GM12878 (cell line): ENCODE results near the gene SIL1. TPM values are rescaled to one million over a fixed set of nuclear protein-coding genes. Genes with fewer than 3 reads are reported as not detected.

Experiments used
- ATAC-seq: fragments of 200-7000 bp; cut with Tn5 transposase; 3 replicates; pipeline ENCODE4 v1.9.1; 2020; ENCODE audit warnings: mild to moderate bottlenecking, moderate library complexity
- BruUV-seq: library from RNA; stranded (reverse); fragments of 400-500 nt; replicated peaks from 2 replicates; lab custom pipeline; 2021; lab: Mats Ljungman, UMichigan
- CTCF ChIA-PET: fragments of 300-600 bp; sonication (Branson Sonifier 250); formaldehyde crosslinking; extraction: SDS; loops from one replicate; lab custom pipeline; 2021; ENCODE audit warnings: inconsistent platforms; lab: Yijun Ruan, JAX
- POLR2A ChIA-PET: fragments of 350-600 bp; formaldehyde crosslinking; extraction: SDS; loops from one replicate; lab custom pipeline; 2021; ENCODE audit warnings: inconsistent platforms; lab: Charles Lee
- RAD21 ChIA-PET: fragments of 300-600 bp; sonication (Branson Sonifier 250); formaldehyde crosslinking; loops from one replicate; lab custom pipeline; 2023; ENCODE audit warnings: antibody characterized with exemption; ENCODE audit not compliant: unreplicated experiment; lab: Charles Lee
- SMC1A ChIA-PET: fragments of 300-600 bp; sonication (Branson Sonifier 250); formaldehyde crosslinking; loops from one replicate; lab custom pipeline; 2023; ENCODE audit not compliant: unreplicated experiment, uncharacterized antibody; lab: Charles Lee
- DNase-seq: peaks from one replicate; pipeline ENCODE4 v3.0.0-alpha.2; 2011; ENCODE audit warnings: low read depth, low spot score
- FAIRE-seq: peaks from 3 replicates; lab custom pipeline; 2011; peaks lifted over from hg19 to GRCh38; lab: Jason Lieb, UNC
- H2AFZ ChIP-seq: 2 replicates; pipeline ENCODE4 v1.6.0; 2011; ENCODE audit warnings: low read depth, low read length, control low read depth; ENCODE audit not compliant: control insufficient read depth
- H3K27ac ChIP-seq: 2 replicates; pipeline ENCODE4 v1.5.1; 2011; ENCODE audit warnings: control low read depth; ENCODE audit not compliant: control insufficient read depth, insufficient read depth
- H3K27me3 ChIP-seq, 2 experiments: replicated peaks in 1 of 2; 2 replicates each; pipeline versions ENCODE4 v1.6.0 to v1.6.1; 2011; ENCODE audit warnings: low read length in 1 of 2; ENCODE audit not compliant: control insufficient read depth in 2 of 2, insufficient read depth in 2 of 2
- H3K36me3 ChIP-seq, 2 experiments: 2 replicates each; pipeline ENCODE4 v1.5.1; 2011; ENCODE audit warnings: low read length in 1 of 2; ENCODE audit not compliant: control insufficient read depth in 2 of 2, insufficient read depth in 2 of 2
- H3K4me1 ChIP-seq: 2 replicates; pipeline ENCODE4 v1.6.1; 2011; ENCODE audit warnings: mild to moderate bottlenecking, low read length, moderate library complexity, mixed read lengths; ENCODE audit not compliant: control insufficient read depth, insufficient read depth
- H3K4me2 ChIP-seq: 2 replicates; pipeline ENCODE4 v1.6.0; 2011; ENCODE audit warnings: control low read depth; ENCODE audit not compliant: control insufficient read depth, insufficient read depth
- H3K4me3 ChIP-seq: fragments of 200-600 bp; sonication (generic); 2 replicates; pipeline ENCODE4 v1.5.1; 2016
- H3K79me2 ChIP-seq: 2 replicates; pipeline ENCODE4 v1.6.0; 2011; ENCODE audit warnings: low read length; ENCODE audit not compliant: control insufficient read depth, insufficient read depth
- H3K9ac ChIP-seq: 2 replicates; pipeline ENCODE4 v1.8.0; 2011; ENCODE audit warnings: low read length, control low read depth, mixed read lengths; ENCODE audit not compliant: control insufficient read depth, insufficient read depth
- H3K9me3 ChIP-seq: replicated peaks from 3 replicates; pipeline ENCODE4 v1.5.1; 2011; ENCODE audit warnings: mild to moderate bottlenecking, low read length; ENCODE audit not compliant: control insufficient read depth, insufficient read depth
- H4K20me1 ChIP-seq: 2 replicates; pipeline ENCODE4 v1.6.0; 2011; ENCODE audit not compliant: control insufficient read depth, insufficient read depth
- CEBPB ChIP-seq, 2 experiments: fragments of 150-350 bp in 1 of 2; IDR thresholded peaks; 2 replicates each; pipeline ENCODE4 v1.6.1; 2012 to 2014; ENCODE audit warnings: low read depth in 2 of 2, low read length in 2 of 2, borderline replicate concordance in 1 of 2, inconsistent platforms in 1 of 2
- MEF2A ChIP-seq: IDR thresholded peaks from 2 replicates; pipeline ENCODE4 v1.6.1; 2011; ENCODE audit warnings: low read depth, mild to moderate bottlenecking, low read length, moderate library complexity; ENCODE audit not compliant: insufficient read depth
- NRF1 ChIP-seq: conservative IDR thresholded peaks from 2 replicates; pipeline ENCODE4 v1.6.1; 2011; ENCODE audit warnings: mild to moderate bottlenecking, low read depth, low read length, improper control_type of control experiment
- SMAD1 ChIP-seq: fragments of 450-650 bp; IDR thresholded peaks from 2 replicates; pipeline ENCODE4 v1.6.1; 2018; ENCODE audit warnings: mild to moderate bottlenecking, low read depth; ENCODE audit not compliant: partially characterized antibody
- WGBS: methylation state at CpG from one replicate; pipeline ENCODE4 v1.1.6; 2016; ENCODE audit warnings: low lambda C conversion rate; ENCODE audit not compliant: insufficient replicate concordance, insufficient coverage; ENCODE audit errors: missing lambda C conversion rate; 5-methylcytosine and 5-hydroxymethylcytosine counted together
- in situ Hi-C: fragments of 300-500 bp; cut with MboI; formaldehyde crosslinking; loops from 9 replicates; pipeline ENCODE4 v1.14.3; 2018; ENCODE audit warnings: mixed read lengths
- intact Hi-C: fragments of 100-400 bp; cut with micrococcal nuclease; formaldehyde crosslinking; loops from one replicate; pipeline ENCODE4 v1.14.2; 2022; ENCODE audit not compliant: unreplicated experiment
- polyA plus RNA-seq, 11 experiments: library from polyadenylated mRNA; depleted of rRNA in 4 of 11; unstranded in 6 of 11; stranded (reverse) in 5 of 11; fragments of >200 nt; fragmentation: Nextera tagmentation in 4 of 11; fragmentation: Illumina TruSeq in 1 of 11; extraction: Ambion mirVana in 4 of 11; extraction: Trizol in 1 of 11; gene quantifications; 1 replicate in 1 of 11; 2 replicates in 10 of 11; pipeline versions ENCODE4 v1.2.1 to v1.2.3, GENCODE V29; 2011 to 2016; ENCODE audit warnings: inconsistent platforms in 2 of 11, missing spikeins in 2 of 11, low read depth in 1 of 11
- total RNA-seq, 4 experiments: library from RNA; depleted of rRNA in 3 of 4; stranded (reverse); fragments of >200 nt in 3 of 4; fragmentation: Illumina TruSeq in 1 of 4; extraction: Trizol in 1 of 4; gene quantifications; 2 replicates each; pipeline versions ENCODE4 v1.2.1 to v1.2.3, GENCODE V29; 2013 to 2021

Gene SIL1
- total and polyA plus RNA-seq, 10 of the 15 experiments (the other 5 are each of a cell fraction or from before 2014, with no cell fraction given): 4.1 to 49.8 (median 29.4) TPM

GRCh38 chr5:139141446-139142204, 56.5 kb downstream of the SIL1 start:
- H3K9me3 ChIP-seq: no peaks in the 10 kb centered on the region
- H2AFZ ChIP-seq: no peak overlapping the region
- ChIA-PET POLR2A (interaction anchor here (0.6 to 1.9 kb wide), 2 partner anchors 37 to 71 kb away, joined by 3 to 6 read pairs; no protein-coding TSS in a partner anchor), SMC1A (interaction anchor here (0.7 to 1.8 kb wide), 4 partner anchors 15 to 349 kb away, joined by 3 to 7 read pairs (median 3); no protein-coding TSS in a partner anchor), RAD21 (interaction anchor here (0.7 to 1.8 kb wide), 3 partner anchors 55 to 161 kb away, joined by 3 to 5 read pairs (median 3); partner anchors contain the start of gene SIL1), CTCF (interaction anchor here (1.1 to 1.2 kb wide), 2 partner anchors 10 to 64 kb away, joined by 3 read pairs; no protein-coding TSS in a partner anchor)
- H3K4me3 ChIP-seq: no peak overlapping the region
- WGBS: 93% methylated on average over 3 of the region's 3 CpGs
- no TSS peak for BruUV-seq
- DNase-seq (no peak), FAIRE-seq (no peak), ATAC-seq (no peak)
- no peak overlapping the region for H3K9ac ChIP-seq
- H3K4me2 ChIP-seq: peak overlapping the region; percentile 22
- H3K36me3 ChIP-seq: no peaks in the 10 kb centered on the region
- no peaks in the 10 kb centered on the region for H3K27me3 ChIP-seq
- TF ChIP-seq MEF2A: no peak
- no peak for TF ChIP-seq SMAD1
- no peak for TF ChIP-seq CEBPB (IDR thresholded peaks at IDR 0.05; ENCODE audit: borderline replicate concordance in 1 of 2, low read depth in 2 of 2, low read length in 2 of 2)
- TF ChIP-seq NRF1: no peak
- peaks cover 29% of the 10 kb centered on the region for H3K4me1 ChIP-seq
- H3K27ac ChIP-seq: no peak overlapping the region
- intact Hi-C loops (no loop called here), in situ Hi-C loops (no loop called here)
- H4K20me1 ChIP-seq: no peaks in the 10 kb centered on the region
- H3K79me2 ChIP-seq: peaks cover 14% of the 10 kb centered on the region
